ENCODE results near the gene MCM9. TPM values are rescaled to one million over a fixed set of nuclear protein-coding genes. Genes with fewer than 3 reads are reported as not detected.

Gene MCM9
- total RNA-seq, 1 donor from 2014 or later: 20.4 TPM

- H3K36me3 Mint-ChIP-seq (ENCODE audit: low read depth): no peaks in the 10 kb centered on the region
- no peaks in the 10 kb centered on the region for H3K4me1 Mint-ChIP-seq
Observed at GRCh38 chr6:118853408-118853807, 81.6 kb downstream of the MCM9 start.

GRCh38 chr6:118844915-118845314 lies 90.0 kb downstream of the MCM9 start:
- H3K4me3 Mint-ChIP-seq: no peak overlapping the region
- H3K27ac Mint-ChIP-seq (ENCODE audit: unreplicated experiment): no peak overlapping the region
- H3K36me3 Mint-ChIP-seq (ENCODE audit: low read depth): peaks cover 8% of the 10 kb centered on the region

More at GRCh38 chr6:118853408-118853807, 81.6 kb downstream of the MCM9 start:
- Mint-ChIP-seq H3K4me3 (no peak overlapping the region), H3K27me3 (ENCODE audit: low read depth) (no peaks in the 10 kb centered on the region), H3K27ac (ENCODE audit: unreplicated experiment) (no peak overlapping the region), H3K9me3 (no peaks in the 10 kb centered on the region)
- DNase-seq (ENCODE audit: low read depth, low spot score): no peak
- no peak for TF ChIP-seq CTCF (conservative IDR thresholded peaks at IDR 0.05)

GRCh38 chr6:118843685-118844390 lies 91.1 kb downstream of the MCM9 start:
- no peak overlapping the region for H3K4me3 Mint-ChIP-seq
- peaks cover 3% of the 10 kb centered on the region for H3K9me3 Mint-ChIP-seq
- no peak for DNase-seq (ENCODE audit: low read depth, low spot score)
- no peak overlapping the region for H3K27ac Mint-ChIP-seq (ENCODE audit: unreplicated experiment)
- peaks cover 19% of the 10 kb centered on the region for H3K36me3 Mint-ChIP-seq (ENCODE audit: low read depth)
- no peak for TF ChIP-seq CTCF (conservative IDR thresholded peaks at IDR 0.05)
- H3K4me1 Mint-ChIP-seq: no peaks in the 10 kb centered on the region
- no peaks in the 10 kb centered on the region for H3K27me3 Mint-ChIP-seq (ENCODE audit: low read depth)

More at GRCh38 chr6:118844915-118845314, 90.0 kb downstream of the MCM9 start:
- Mint-ChIP-seq H3K27me3 (ENCODE audit: low read depth) (no peaks in the 10 kb centered on the region), H3K4me1 (no peaks in the 10 kb centered on the region), H3K9me3 (no peaks in the 10 kb centered on the region)
- no peak for TF ChIP-seq CTCF (conservative IDR thresholded peaks at IDR 0.05)
- DNase-seq (ENCODE audit: low read depth, low spot score): no peak

GRCh38 chr6:118830691-118831090 lies 104.3 kb downstream of the MCM9 start:
- no peak for TF ChIP-seq CTCF (conservative IDR thresholded peaks at IDR 0.05)
- Mint-ChIP-seq H3K4me3 (no peak overlapping the region), H3K27me3 (ENCODE audit: low read depth) (no peaks in the 10 kb centered on the region), H3K36me3 (ENCODE audit: low read depth) (peaks cover 12% of the 10 kb centered on the region), H3K4me1 (no peaks in the 10 kb centered on the region), H3K27ac (ENCODE audit: unreplicated experiment) (no peak overlapping the region), H3K9me3 (peaks cover 5% of the 10 kb centered on the region)
- no peak for DNase-seq (ENCODE audit: low read depth, low spot score)

- H3K4me1 Mint-ChIP-seq: no peaks in the 10 kb centered on the region
- H3K36me3 Mint-ChIP-seq (ENCODE audit: low read depth): peaks cover 9% of the 10 kb centered on the region
- no peaks in the 10 kb centered on the region for H3K27me3 Mint-ChIP-seq (ENCODE audit: low read depth)
- H3K9me3 Mint-ChIP-seq: peaks cover 5% of the 10 kb centered on the region
- no peak overlapping the region for H3K4me3 Mint-ChIP-seq
- peak overlapping the region; percentile 39 for H3K27ac Mint-ChIP-seq (ENCODE audit: unreplicated experiment)
- TF ChIP-seq CTCF (conservative IDR thresholded peaks at IDR 0.05): no peak
- DNase-seq (ENCODE audit: low read depth, low spot score): no peak
Observed at GRCh38 chr6:118829817-118830478, 105.0 kb downstream of the MCM9 start.
